ENCODE results near the gene PLCL2.

- TF ChIP-seq POLR2A (IDR thresholded peaks at IDR 0.05) (no peak), CTCF (IDR thresholded peaks at IDR 0.05) (no peak)
These were observed 155.7 kb downstream of the PLCL2 start for GRCh38 chr3:17040322-17040989.
